HepG2 (cell line): ENCODE results near the gene MYO16.

Experiments used
- CBX1 ChIP-seq: IDR thresholded peaks from one replicate; pipeline ENCODE4 v1.6.1; 2016; ENCODE audit warnings: antibody characterized with exemption, low read depth
- CTCF ChIP-seq: sonication (generic); formaldehyde crosslinking; IDR thresholded peaks from 2 replicates; pipeline ENCODE4 v1.5.0; 2020; ENCODE audit warnings: mild to moderate bottlenecking, missing genetic modification reagents, moderate library complexity
- SSRP1 ChIP-seq: IDR thresholded peaks from 2 replicates; pipeline ENCODE4 v1.6.1; 2016; ENCODE audit warnings: control low read depth
- YY1 ChIP-seq: IDR thresholded peaks from 2 replicates; pipeline ENCODE4 v1.6.1; 2011; ENCODE audit warnings: low read length, low read depth, moderate library complexity, mild to moderate bottlenecking; ENCODE audit not compliant: insufficient read depth, insufficient replicate concordance
- ZBTB2 ChIP-seq: sonication (generic); formaldehyde crosslinking; IDR thresholded peaks from 2 replicates; pipeline ENCODE4 v1.8.0; 2022; ENCODE audit warnings: low read depth, missing genetic modification reagents
- ZNF407 ChIP-seq: sonication (generic); formaldehyde crosslinking; IDR thresholded peaks from one replicate; pipeline ENCODE4 v1.5.1; 2020; ENCODE audit warnings: mild to moderate bottlenecking, missing genetic modification reagents; ENCODE audit errors: not compliant biosample characterization
- ZNF468 ChIP-seq: sonication (generic); formaldehyde crosslinking; IDR thresholded peaks from 2 replicates; pipeline ENCODE4 v1.8.0; 2022; ENCODE audit warnings: mild to moderate bottlenecking, moderate library complexity, missing genetic modification reagents
- ZNF670 ChIP-seq: sonication (generic); formaldehyde crosslinking; IDR thresholded peaks from 2 replicates; pipeline ENCODE4 v1.8.0; 2022; ENCODE audit warnings: mild to moderate bottlenecking, missing genetic modification reagents, borderline replicate concordance

GRCh38 chr13:109255141-109255856, 625.9 kb downstream of the MYO16 start:
- TF ChIP-seq ZNF468 (no peak), ZBTB2 (no peak), CBX1 (no peak), YY1 (no peak), ZNF670 (CRISPR knock-in tag) (no peak), SSRP1 (CRISPR knock-in tag) (no peak), CTCF (CRISPR knock-in tag) (no peak), ZNF407 (CRISPR knock-in tag) (no peak)
